Measurements from ENCODE around the gene RNU6-7. TPM values are rescaled to one million over a fixed set of nuclear protein-coding genes. Genes with fewer than 3 reads are reported as not detected.

Gene RNU6-7
- total and polyA plus RNA-seq, 11 donors = not detected

DNA sequence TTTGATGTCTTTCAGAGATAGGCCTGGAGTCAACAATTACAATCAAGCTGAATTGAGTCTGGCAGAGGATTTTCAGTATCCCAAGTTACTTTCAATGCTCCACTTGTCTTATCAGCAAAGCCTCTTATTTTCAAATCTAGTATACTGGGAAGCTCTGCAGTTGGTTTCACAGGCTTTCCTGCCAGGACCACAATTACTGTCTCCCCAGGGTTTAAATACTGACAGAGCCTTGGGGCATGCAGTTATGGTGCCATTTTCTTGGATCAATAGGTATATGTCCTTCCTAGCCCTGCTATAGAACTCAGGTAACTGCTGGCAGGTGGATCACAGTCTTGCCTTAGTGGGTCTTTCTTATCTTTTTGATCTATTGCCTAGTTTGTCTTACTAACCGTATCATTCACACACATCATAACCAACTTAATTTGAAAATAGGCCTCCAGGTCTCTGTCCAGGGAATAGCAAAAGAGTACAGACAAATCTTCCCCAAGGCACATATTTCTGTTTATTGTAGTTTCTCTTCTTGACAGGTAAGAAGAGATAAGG is 23.6 kb downstream of the RNU6-7 start:
- H3K4me1 ChIP-seq = peaks cover 0 to 35% (median 10%) of the 10 kb centered on the region in 12 donors
- no peak for TF ChIP-seq POLR2A (IDR thresholded peaks at IDR 0.05)
- TF ChIP-seq, protein P1, sequence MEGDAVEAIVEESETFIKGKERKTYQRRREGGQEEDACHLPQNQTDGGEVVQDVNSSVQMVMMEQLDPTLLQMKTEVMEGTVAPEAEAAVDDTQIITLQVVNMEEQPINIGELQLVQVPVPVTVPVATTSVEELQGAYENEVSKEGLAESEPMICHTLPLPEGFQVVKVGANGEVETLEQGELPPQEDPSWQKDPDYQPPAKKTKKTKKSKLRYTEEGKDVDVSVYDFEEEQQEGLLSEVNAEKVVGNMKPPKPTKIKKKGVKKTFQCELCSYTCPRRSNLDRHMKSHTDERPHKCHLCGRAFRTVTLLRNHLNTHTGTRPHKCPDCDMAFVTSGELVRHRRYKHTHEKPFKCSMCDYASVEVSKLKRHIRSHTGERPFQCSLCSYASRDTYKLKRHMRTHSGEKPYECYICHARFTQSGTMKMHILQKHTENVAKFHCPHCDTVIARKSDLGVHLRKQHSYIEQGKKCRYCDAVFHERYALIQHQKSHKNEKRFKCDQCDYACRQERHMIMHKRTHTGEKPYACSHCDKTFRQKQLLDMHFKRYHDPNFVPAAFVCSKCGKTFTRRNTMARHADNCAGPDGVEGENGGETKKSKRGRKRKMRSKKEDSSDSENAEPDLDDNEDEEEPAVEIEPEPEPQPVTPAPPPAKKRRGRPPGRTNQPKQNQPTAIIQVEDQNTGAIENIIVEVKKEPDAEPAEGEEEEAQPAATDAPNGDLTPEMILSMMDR (IDR thresholded peaks at IDR 0.05) = no peak
- intact Hi-C loops (cut with DNase I) = loop anchor here in 1 of 10 donors (5.0 kb wide), 1 partner anchor 228 kb away; no protein-coding TSS in a partner anchor
- no peak overlapping the region for H3K4me3 ChIP-seq
- H3K27ac ChIP-seq = peak overlapping the region; percentile 9 to 78 (median 62)
- WGBS, 4 donors = 0 to 75% (median 42%) methylated on average over 1 of the region's 1 CpG
- H3K9me3 ChIP-seq = no peaks in the 10 kb centered on the region
- DNase-seq (no peak), ATAC-seq (no peak)
- H3K27me3 ChIP-seq = no peaks in the 10 kb centered on the region
- no peaks in the 10 kb centered on the region for H3K36me3 ChIP-seq

DNA sequence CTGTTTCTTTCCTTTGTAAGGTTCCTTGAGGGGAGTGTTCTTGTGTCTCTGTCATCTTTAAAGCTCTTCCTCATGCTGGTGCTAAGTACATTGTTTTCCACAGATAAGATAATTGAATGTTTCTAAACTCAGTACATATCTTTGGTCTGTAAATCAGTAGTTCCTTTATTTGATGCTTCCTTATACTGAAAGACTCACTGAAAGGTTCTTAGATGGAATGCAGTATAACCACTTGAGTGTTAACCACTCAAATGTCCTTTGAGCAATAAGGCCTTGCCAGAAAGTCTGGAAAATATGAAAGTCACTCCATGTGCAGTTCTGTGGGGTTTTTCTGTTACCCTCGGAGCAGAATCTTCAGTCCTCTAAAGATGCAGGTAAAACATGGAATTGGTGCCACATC is 24.2 kb downstream of the RNU6-7 start:
- H3K9me3 ChIP-seq = no peaks in the 10 kb centered on the region
- ATAC-seq (no peak), DNase-seq (no peak)
- 43 to 56% (median 47%) methylated on average over 1 of the region's 1 CpG for WGBS, 4 donors
- no peak overlapping the region for H3K4me3 ChIP-seq
- H3K36me3 ChIP-seq = no peaks in the 10 kb centered on the region
- no peak for TF ChIP-seq POLR2A (IDR thresholded peaks at IDR 0.05)
- TF ChIP-seq, protein P1 (IDR thresholded peaks at IDR 0.05) = no peak
- H3K27ac ChIP-seq = peak overlapping the region in 9 of 12 donors; percentile 3 to 78 (median 64)
- intact Hi-C loops (cut with DNase I) = loop anchor here in 1 of 10 donors (5.0 kb wide), 1 partner anchor 229 kb away; no protein-coding TSS in a partner anchor
- H3K27me3 ChIP-seq = no peaks in the 10 kb centered on the region
- peaks cover 0 to 41% (median 14%) of the 10 kb centered on the region in 12 donors for H3K4me1 ChIP-seq

DNA sequence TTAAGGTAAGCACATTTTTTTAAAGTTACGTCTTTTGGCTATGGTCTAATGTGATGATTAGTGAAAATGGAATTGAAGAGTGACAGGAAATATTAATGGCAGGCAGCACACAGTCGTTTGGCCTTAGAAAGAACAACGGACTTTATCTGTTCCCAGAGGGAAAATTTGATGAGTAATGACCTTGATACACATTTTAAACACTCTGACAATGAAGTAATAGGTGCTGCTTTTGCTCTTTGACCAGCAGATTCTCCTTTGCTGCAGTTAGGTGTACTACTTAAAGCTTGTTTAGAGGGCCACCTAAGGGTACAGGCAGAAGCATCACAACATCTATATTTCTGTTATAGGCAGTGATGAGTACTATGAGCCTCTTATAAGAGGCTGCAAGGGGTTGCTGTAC is 28.3 kb downstream of the RNU6-7 start:
- DNase-seq = no peak
- peaks cover 0 to 49% (median 12%) of the 10 kb centered on the region in 12 donors for H3K4me1 ChIP-seq
- H3K9me3 ChIP-seq = peaks cover 0 to 3% (median 0%) of the 10 kb centered on the region in 12 donors
- H3K36me3 ChIP-seq = no peaks in the 10 kb centered on the region
- TF ChIP-seq POLR2A (IDR thresholded peaks at IDR 0.05) = no peak
- TF ChIP-seq, protein P1 (IDR thresholded peaks at IDR 0.05) = no peak
- no peaks in the 10 kb centered on the region for H3K27me3 ChIP-seq
- 15 to 21% (median 17%) methylated on average over 3 of the region's 3 CpGs for WGBS, 4 donors
- intact Hi-C loops (cut with DNase I) = no loop called here
- H3K27ac ChIP-seq = peak overlapping the region; percentile 28 to 78 (median 66)
- peak; percentile 45 to 79 (median 70) for ATAC-seq
- no peak overlapping the region for H3K4me3 ChIP-seq

DNA sequence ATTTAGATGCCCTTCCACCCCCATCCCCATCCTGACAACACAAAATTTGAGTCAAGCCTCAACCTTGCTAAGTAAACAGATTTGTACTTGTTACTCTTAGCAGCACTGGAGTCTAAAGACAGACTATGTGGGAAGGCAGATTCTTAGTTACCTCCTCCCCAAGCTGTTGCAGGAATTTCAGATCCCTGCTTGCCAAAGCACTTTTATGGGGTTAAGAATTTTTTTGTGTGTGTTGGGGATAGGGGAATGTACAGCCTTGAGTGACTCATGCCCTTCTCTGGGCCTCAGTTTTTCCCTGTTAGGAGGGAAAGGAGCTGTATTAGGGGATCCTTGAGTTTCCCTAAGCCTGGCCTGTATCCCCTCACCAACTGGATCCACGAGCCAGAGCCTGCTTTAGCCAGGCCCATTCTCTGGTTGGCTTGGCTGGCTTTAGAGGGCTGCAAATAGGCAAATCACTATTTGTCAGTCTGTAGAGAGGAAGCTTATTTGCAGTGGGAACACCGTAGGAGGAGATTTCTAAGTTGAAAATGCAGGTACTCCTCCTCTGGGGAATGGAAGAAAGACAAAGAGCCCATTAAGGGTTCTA is 28.9 kb downstream of the RNU6-7 start:
- intact Hi-C loops (cut with DNase I) = no loop called here
- TF ChIP-seq POLR2A (IDR thresholded peaks at IDR 0.05) = no peak
- TF ChIP-seq, protein P1 (IDR thresholded peaks at IDR 0.05) = no peak
- DNase-seq (no peak), ATAC-seq (peak in 3 of 4 donors; percentile 27 to 47 (median 44))
- no peaks in the 10 kb centered on the region for H3K36me3 ChIP-seq
- H3K4me1 ChIP-seq = peaks cover 0 to 43% (median 11%) of the 10 kb centered on the region in 12 donors
- no peak overlapping the region for H3K4me3 ChIP-seq
- peaks cover 0 to 3% (median 0%) of the 10 kb centered on the region in 12 donors for H3K9me3 ChIP-seq
- 62 to 86% (median 67%) methylated on average over 2 of the region's 2 CpGs for WGBS, 4 donors
- H3K27ac ChIP-seq = peak overlapping the region; percentile 28 to 78 (median 66)
- no peaks in the 10 kb centered on the region for H3K27me3 ChIP-seq

All from heart left ventricle (tissue), 16 donors.